ENCODE measurements around the gene SSH3. TPM values are rescaled to one million over a fixed set of nuclear protein-coding genes. Genes with fewer than 3 reads are reported as not detected.

The SSH3 gene
- total and polyA plus RNA-seq, 4 donors, result 4.8 to 10.4 (median 8.1) TPM

DNA sequence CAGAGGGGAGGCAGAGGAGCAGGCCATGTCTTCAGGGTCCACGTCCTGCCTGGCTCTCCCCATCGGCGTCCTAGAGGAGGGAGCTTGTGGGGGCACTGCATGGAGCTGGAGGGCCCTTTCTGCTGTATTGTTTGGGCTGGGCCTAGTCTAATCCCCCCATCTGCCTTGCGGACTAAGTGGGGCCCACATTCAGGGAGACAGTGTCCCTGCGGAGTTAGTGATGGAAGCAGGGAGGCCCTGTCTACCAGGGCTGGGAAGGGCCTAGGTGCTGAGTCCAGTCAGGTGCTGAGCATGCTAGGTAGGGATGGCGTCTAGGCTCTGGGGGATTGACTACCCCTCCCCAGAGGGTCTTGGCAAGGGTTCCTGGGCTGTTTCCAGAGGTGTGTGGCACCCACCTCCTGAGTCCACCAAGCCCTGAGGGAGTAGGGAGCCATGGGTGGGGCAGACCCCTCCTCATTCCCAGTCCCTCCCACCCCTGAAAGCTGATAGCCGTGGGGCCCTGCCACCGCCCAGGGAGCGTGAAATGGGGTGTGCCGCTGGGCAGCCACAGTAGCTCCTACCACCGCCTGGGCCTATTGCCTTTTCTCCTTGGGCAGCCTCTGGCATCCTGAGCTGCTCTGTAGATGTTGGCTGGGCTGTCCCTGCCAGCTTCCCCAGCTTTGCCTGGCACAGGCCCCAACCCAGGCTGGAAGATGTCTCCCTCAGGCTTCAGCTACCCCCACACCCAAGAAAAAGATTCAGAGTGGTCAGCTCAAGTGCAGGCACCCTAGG, 51.9 kb downstream of the SSH3 start:
- WGBS, result 88% methylated on average over 11 of the region's 11 CpGs
- TF ChIP-seq FOXA1 (IDR thresholded peaks at IDR 0.05) (no peak), GABPA (IDR thresholded peaks at IDR 0.05 in 1 of 2, conservative IDR thresholded peaks at IDR 0.05 in 1 of 2) (no peak), HNF4G (IDR thresholded peaks at IDR 0.05) (no peak), RXRA (IDR thresholded peaks at IDR 0.05) (no peak), YY1 (IDR thresholded peaks at IDR 0.05) (no peak), RAD21 (IDR thresholded peaks at IDR 0.05) (no peak), SP1 (IDR thresholded peaks at IDR 0.05) (no peak), TAF1 (conservative IDR thresholded peaks at IDR 0.05) (no peak), ATF3 (IDR thresholded peaks at IDR 0.05) (no peak), MAX (IDR thresholded peaks at IDR 0.05) (no peak), JUND (IDR thresholded peaks at IDR 0.05) (no peak), CTCF (IDR thresholded peaks at IDR 0.05; ENCODE audit: low read depth, low read length, missing input control) (no peak)
- TF ChIP-seq, protein P1, sequence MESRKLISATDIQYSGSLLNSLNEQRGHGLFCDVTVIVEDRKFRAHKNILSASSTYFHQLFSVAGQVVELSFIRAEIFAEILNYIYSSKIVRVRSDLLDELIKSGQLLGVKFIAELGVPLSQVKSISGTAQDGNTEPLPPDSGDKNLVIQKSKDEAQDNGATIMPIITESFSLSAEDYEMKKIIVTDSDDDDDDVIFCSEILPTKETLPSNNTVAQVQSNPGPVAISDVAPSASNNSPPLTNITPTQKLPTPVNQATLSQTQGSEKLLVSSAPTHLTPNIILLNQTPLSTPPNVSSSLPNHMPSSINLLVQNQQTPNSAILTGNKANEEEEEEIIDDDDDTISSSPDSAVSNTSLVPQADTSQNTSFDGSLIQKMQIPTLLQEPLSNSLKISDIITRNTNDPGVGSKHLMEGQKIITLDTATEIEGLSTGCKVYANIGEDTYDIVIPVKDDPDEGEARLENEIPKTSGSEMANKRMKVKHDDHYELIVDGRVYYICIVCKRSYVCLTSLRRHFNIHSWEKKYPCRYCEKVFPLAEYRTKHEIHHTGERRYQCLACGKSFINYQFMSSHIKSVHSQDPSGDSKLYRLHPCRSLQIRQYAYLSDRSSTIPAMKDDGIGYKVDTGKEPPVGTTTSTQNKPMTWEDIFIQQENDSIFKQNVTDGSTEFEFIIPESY (IDR thresholded peaks at IDR 0.05), result no peak
- peaks cover 0 to 1% (median 0%) of the 10 kb centered on the region in 4 donors for H3K36me3 ChIP-seq (ENCODE audit: control insufficient read depth in 4 of 4, insufficient read depth in 3 of 4, low read depth in 1 of 4, low read length in 3 of 4)
- H3K9me3 ChIP-seq (ENCODE audit: control insufficient read depth in 4 of 4, low read length in 3 of 4), result no peaks in the 10 kb centered on the region
- H3K9ac ChIP-seq (ENCODE audit: low read depth in 1 of 2, low read length in 2 of 2), result peak overlapping the region; percentile 6 to 17
- peaks cover 15 to 45% (median 32%) of the 10 kb centered on the region in 4 donors for H3K4me1 ChIP-seq (ENCODE audit: control insufficient read depth in 4 of 4, insufficient read depth in 4 of 4, low read length in 3 of 4)
- no peaks in the 10 kb centered on the region for H3K27me3 ChIP-seq (ENCODE audit: control insufficient read depth in 4 of 4, insufficient read depth in 4 of 4, low read length in 3 of 4)
- DNase-seq (ENCODE audit: low spot score), result no peak
- H3K27ac ChIP-seq (ENCODE audit: low read depth in 1 of 2, low read length in 2 of 2), result peak overlapping the region; percentile 97 to 99
- no peak overlapping the region for H3K4me3 ChIP-seq (ENCODE audit: low read depth in 1 of 3, low read length in 3 of 3)

- peaks cover 0 to 1% (median 0%) of the 10 kb centered on the region in 4 donors for H3K36me3 ChIP-seq (ENCODE audit: control insufficient read depth in 4 of 4, insufficient read depth in 3 of 4, low read depth in 1 of 4, low read length in 3 of 4)
- peak overlapping the region; percentile 97 to 99 for H3K27ac ChIP-seq (ENCODE audit: low read depth in 1 of 2, low read length in 2 of 2)
- no peaks in the 10 kb centered on the region for H3K27me3 ChIP-seq (ENCODE audit: control insufficient read depth in 4 of 4, insufficient read depth in 4 of 4, low read length in 3 of 4)
- TF ChIP-seq YY1 (IDR thresholded peaks at IDR 0.05) (no peak), CTCF (IDR thresholded peaks at IDR 0.05; ENCODE audit: low read depth, low read length, missing input control) (no peak), FOXA1 (IDR thresholded peaks at IDR 0.05) (no peak), HNF4G (IDR thresholded peaks at IDR 0.05) (no peak), SP1 (IDR thresholded peaks at IDR 0.05) (no peak), EGR1 (IDR thresholded peaks at IDR 0.05; ENCODE audit: low read depth in 2 of 2) (no peak), TAF1 (conservative IDR thresholded peaks at IDR 0.05) (no peak), NR2F2 (IDR thresholded peaks at IDR 0.05) (no peak)
- TF ChIP-seq, protein P1 (IDR thresholded peaks at IDR 0.05), result no peak
- H3K4me1 ChIP-seq (ENCODE audit: control insufficient read depth in 4 of 4, insufficient read depth in 4 of 4, low read length in 3 of 4), result peaks cover 15 to 45% (median 31%) of the 10 kb centered on the region in 4 donors
- no peaks in the 10 kb centered on the region for H3K9me3 ChIP-seq (ENCODE audit: control insufficient read depth in 4 of 4, low read length in 3 of 4)
- no peak for DNase-seq (ENCODE audit: low spot score)
- peak overlapping the region in 1 of 2 donors; percentile 17 for H3K9ac ChIP-seq (ENCODE audit: low read depth in 1 of 2, low read length in 2 of 2)
- no peak overlapping the region for H3K4me3 ChIP-seq (ENCODE audit: low read depth in 1 of 3, low read length in 3 of 3)
- WGBS, result 69% methylated on average over 4 of the region's 4 CpGs
These were observed 52.6 kb downstream of the SSH3 start for GRCh38 chr11:67355794-67356386.

All from liver (tissue), 9 donors.